ENCODE results near the gene TMEM52.

Gene TMEM52

GRCh38 chr1:1956586-1957532 is 37.8 kb upstream of the TMEM52 start:
- DNase-seq (ENCODE audit: low spot score in 2 of 2) = no peak
- Histone ChIP-seq H3K4me3 (no peak overlapping the region), H3K9me3 (no peaks in the 10 kb centered on the region), H3K4me1 (peaks cover 7% of the 10 kb centered on the region), H3K27me3 (ENCODE audit: low read depth) (no peaks in the 10 kb centered on the region), H3K36me3 (replicated peaks) (no peaks in the 10 kb centered on the region)
- in situ Hi-C loops (cut with MboI; ENCODE audit: low sequenced_read_pairs) = no loop called here

- Histone ChIP-seq H3K36me3 (replicated peaks) (no peaks in the 10 kb centered on the region), H3K27me3 (ENCODE audit: low read depth) (no peaks in the 10 kb centered on the region), H3K9me3 (no peaks in the 10 kb centered on the region), H3K4me3 (no peak overlapping the region), H3K4me1 (peaks cover 7% of the 10 kb centered on the region)
- no peak for DNase-seq (ENCODE audit: low spot score in 2 of 2)
- in situ Hi-C loops (cut with MboI; ENCODE audit: low sequenced_read_pairs) = no loop called here
Observed at GRCh38 chr1:1956101-1956500, 37.0 kb upstream of the TMEM52 start.

DNA sequence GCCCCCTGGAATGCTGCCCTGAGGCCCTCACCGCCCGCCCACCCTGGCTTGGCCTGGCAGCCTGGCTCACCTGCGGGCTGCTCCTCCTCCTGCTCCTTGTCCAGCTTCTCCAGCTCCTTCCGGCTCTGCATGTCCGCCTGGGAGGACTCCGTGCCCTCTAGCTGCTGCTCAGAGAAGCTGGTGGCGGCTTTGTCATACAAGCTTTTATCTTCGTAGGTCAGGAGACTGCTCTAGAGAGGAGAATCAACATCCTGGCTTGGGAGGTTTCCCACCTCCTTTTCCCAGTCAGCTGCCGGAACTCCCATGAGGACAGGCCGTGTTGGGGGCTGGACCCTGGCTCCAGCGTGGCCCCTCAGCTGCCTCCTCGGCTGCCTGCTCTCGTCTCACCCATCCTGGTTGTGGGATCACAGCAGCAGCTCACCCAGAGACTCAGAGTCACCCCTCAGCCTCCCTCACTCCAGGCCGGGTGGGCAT is 36.6 kb upstream of the TMEM52 start:
- no peaks in the 10 kb centered on the region for H3K9me3 ChIP-seq
- H3K4me3 ChIP-seq = no peak overlapping the region
- peaks cover 7% of the 10 kb centered on the region for H3K4me1 ChIP-seq
- no peaks in the 10 kb centered on the region for H3K27me3 ChIP-seq (ENCODE audit: low read depth)
- H3K36me3 ChIP-seq (replicated peaks) = no peaks in the 10 kb centered on the region
- no peak for DNase-seq (ENCODE audit: low spot score in 2 of 2)
- in situ Hi-C loops (cut with MboI; ENCODE audit: low sequenced_read_pairs) = no loop called here

DNA sequence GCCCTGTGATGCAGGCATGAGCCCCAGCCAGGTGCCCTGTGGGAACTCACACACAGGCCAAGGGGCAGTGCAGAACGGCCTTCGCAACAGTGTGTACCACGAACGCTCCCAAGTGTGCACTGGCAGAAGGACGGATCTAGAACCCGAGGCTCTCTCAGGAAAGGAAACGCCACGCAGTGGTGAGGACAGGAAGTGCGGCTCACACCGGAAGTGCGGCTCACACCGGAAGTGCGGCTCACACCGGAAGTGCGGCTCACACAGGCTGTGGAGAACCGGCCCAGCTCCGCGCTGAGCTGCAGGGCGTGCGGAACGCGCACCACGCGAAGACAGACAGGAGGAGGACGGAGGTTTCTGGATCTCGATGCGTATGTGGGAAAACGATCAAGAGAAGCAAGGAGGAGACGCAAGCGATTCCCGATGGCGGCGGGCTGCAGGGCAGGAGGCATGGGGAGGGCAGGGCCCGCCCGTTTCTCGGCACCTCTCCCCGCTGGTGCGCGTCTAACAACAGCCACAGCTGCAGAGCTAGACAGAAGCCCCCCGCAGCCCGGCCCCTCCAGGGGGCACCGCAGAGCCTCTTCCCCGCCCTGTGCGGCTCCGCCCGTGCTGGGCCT is 35.9 kb upstream of the TMEM52 start:
- no peaks in the 10 kb centered on the region for H3K27me3 ChIP-seq (ENCODE audit: low read depth)
- no peaks in the 10 kb centered on the region for H3K9me3 ChIP-seq
- H3K4me1 ChIP-seq = peaks cover 3% of the 10 kb centered on the region
- in situ Hi-C loops (cut with MboI; ENCODE audit: low sequenced_read_pairs) = no loop called here
- peak; percentile 10 to 76 for DNase-seq (ENCODE audit: low spot score in 2 of 2)
- no peak overlapping the region for H3K4me3 ChIP-seq
- H3K36me3 ChIP-seq (replicated peaks) = no peaks in the 10 kb centered on the region

DNA sequence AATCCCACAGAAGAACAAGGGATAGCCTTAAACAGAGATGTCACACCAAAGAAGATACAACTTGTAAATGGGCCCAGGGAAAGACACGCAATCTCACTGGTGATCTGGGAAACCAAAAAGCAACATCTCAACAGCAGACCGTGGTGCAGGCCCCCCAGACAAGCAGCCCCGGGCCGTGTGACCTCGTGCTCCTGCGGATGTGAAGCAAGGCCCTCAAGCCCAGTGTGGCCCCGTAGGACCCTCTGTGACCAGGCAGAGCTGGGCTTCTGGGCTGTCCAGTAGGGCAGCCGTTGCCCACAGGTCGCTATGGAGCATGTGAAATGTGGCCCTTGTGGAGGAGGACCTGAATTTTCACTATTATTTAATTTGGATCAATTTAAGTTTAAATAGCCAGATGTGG is 34.9 kb upstream of the TMEM52 start:
- no peaks in the 10 kb centered on the region for H3K4me1 ChIP-seq
- DNase-seq (ENCODE audit: low spot score in 2 of 2) = no peak
- H3K27me3 ChIP-seq (ENCODE audit: low read depth) = no peaks in the 10 kb centered on the region
- in situ Hi-C loops (cut with MboI; ENCODE audit: low sequenced_read_pairs) = no loop called here
- no peak overlapping the region for H3K4me3 ChIP-seq
- H3K36me3 ChIP-seq (replicated peaks) = no peaks in the 10 kb centered on the region
- H3K9me3 ChIP-seq = no peaks in the 10 kb centered on the region

DNA sequence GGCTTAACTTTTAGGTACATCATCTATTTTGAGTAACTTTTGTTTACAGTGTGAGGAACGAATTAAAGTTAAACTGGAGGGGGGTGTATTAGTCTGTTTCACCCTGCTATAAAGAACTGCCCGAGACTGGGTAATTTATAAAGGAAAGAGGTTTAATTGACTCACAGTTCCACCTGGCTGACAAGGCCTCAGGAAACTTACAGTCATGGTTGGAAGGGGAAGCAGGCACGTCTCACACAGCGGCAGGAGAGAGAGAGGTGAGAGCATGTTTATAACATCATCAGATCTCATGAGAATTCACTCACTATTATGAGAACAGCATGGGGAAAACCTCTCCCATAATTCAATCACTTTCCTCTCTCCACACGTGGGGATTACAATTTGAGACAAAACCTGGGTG is 31.9 kb upstream of the TMEM52 start:
- in situ Hi-C loops (cut with MboI; ENCODE audit: low sequenced_read_pairs) = no loop called here
- Histone ChIP-seq H3K36me3 (replicated peaks) (no peaks in the 10 kb centered on the region), H3K4me1 (no peaks in the 10 kb centered on the region), H3K9me3 (no peaks in the 10 kb centered on the region), H3K4me3 (no peak overlapping the region), H3K27me3 (ENCODE audit: low read depth) (no peaks in the 10 kb centered on the region)
- DNase-seq (ENCODE audit: low spot score in 2 of 2) = no peak

GRCh38 chr1:1948783-1949182 is 29.7 kb upstream of the TMEM52 start:
- DNase-seq (ENCODE audit: low spot score in 2 of 2) = no peak

DNA sequence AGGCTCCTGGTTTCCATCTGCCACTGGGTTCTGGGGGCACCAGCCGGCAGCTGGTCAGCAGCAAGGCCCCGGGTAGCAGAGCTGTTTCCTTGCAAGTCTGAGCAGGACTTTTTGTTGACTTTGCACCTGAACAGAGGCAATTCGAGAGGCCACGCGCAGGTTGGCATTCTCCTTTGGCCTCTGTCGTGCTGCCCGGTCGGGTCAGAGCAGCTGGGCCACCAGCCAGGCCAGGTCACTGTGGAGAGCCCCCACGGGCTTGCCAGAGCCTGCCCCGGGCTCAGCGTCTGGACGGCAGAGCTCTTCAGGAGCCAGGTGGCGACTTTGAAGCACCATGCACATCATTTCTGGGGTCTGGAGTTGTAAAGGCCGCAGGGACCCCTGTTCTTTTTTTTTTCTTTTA is 28.4 kb upstream of the TMEM52 start:
- Histone ChIP-seq H3K4me3 (no peak overlapping the region), H3K27me3 (ENCODE audit: low read depth) (no peaks in the 10 kb centered on the region), H3K4me1 (no peaks in the 10 kb centered on the region), H3K36me3 (replicated peaks) (no peaks in the 10 kb centered on the region), H3K9me3 (no peaks in the 10 kb centered on the region)
- no peak for DNase-seq (ENCODE audit: low spot score in 2 of 2)
- in situ Hi-C loops (cut with MboI; ENCODE audit: low sequenced_read_pairs) = no loop called here

More at GRCh38 chr1:1948783-1949182, 29.7 kb upstream of the TMEM52 start:
- Histone ChIP-seq H3K4me1 (no peaks in the 10 kb centered on the region), H3K27me3 (ENCODE audit: low read depth) (no peaks in the 10 kb centered on the region), H3K4me3 (no peak overlapping the region), H3K9me3 (no peaks in the 10 kb centered on the region), H3K36me3 (replicated peaks) (no peaks in the 10 kb centered on the region)
- in situ Hi-C loops (cut with MboI; ENCODE audit: low sequenced_read_pairs) = no loop called here

DNA sequence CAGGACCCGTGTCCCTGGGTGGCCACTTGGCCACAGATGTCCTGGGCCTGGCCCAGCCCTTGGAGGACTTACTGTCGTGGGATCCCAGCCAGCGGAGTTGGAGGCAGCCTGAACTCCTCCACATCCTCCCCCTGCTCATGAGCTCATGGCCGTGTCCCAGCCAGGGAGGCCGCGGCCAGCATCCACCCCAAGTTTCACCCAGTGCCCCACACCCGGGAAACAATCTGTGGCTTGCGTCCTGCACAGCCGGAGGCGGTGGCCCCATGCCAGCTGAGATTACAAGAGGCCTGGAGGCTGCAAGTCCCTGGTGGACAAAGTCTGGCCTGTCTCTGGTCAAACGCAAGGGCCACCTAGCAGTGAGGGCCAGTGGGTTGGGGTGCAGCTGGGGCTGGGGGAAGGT is 27.5 kb upstream of the TMEM52 start:
- Histone ChIP-seq H3K4me1 (no peaks in the 10 kb centered on the region), H3K9me3 (no peaks in the 10 kb centered on the region), H3K36me3 (replicated peaks) (no peaks in the 10 kb centered on the region), H3K4me3 (no peak overlapping the region), H3K27me3 (ENCODE audit: low read depth) (no peaks in the 10 kb centered on the region)
- DNase-seq (ENCODE audit: low spot score in 2 of 2) = no peak
- in situ Hi-C loops (cut with MboI; ENCODE audit: low sequenced_read_pairs) = no loop called here

GRCh38 chr1:1945782-1946393 is 26.8 kb upstream of the TMEM52 start:
- Histone ChIP-seq H3K36me3 (replicated peaks) (no peaks in the 10 kb centered on the region), H3K9me3 (no peaks in the 10 kb centered on the region), H3K4me3 (no peak overlapping the region), H3K4me1 (no peaks in the 10 kb centered on the region), H3K27me3 (ENCODE audit: low read depth) (no peaks in the 10 kb centered on the region)
- in situ Hi-C loops (cut with MboI; ENCODE audit: low sequenced_read_pairs) = no loop called here
- DNase-seq (ENCODE audit: low spot score in 2 of 2) = no peak

- H3K4me3 ChIP-seq = peak overlapping the region; percentile 20
- H3K27me3 ChIP-seq (ENCODE audit: low read depth) = no peaks in the 10 kb centered on the region
- no peaks in the 10 kb centered on the region for H3K9me3 ChIP-seq
- in situ Hi-C loops (cut with MboI; ENCODE audit: low sequenced_read_pairs) = no loop called here
- no peaks in the 10 kb centered on the region for H3K36me3 ChIP-seq (replicated peaks)
- DNase-seq (ENCODE audit: low spot score in 2 of 2) = peak; percentile 67 to 87
- no peaks in the 10 kb centered on the region for H3K4me1 ChIP-seq
Observed at GRCh38 chr1:1943834-1944570, 24.9 kb upstream of the TMEM52 start.

DNA sequence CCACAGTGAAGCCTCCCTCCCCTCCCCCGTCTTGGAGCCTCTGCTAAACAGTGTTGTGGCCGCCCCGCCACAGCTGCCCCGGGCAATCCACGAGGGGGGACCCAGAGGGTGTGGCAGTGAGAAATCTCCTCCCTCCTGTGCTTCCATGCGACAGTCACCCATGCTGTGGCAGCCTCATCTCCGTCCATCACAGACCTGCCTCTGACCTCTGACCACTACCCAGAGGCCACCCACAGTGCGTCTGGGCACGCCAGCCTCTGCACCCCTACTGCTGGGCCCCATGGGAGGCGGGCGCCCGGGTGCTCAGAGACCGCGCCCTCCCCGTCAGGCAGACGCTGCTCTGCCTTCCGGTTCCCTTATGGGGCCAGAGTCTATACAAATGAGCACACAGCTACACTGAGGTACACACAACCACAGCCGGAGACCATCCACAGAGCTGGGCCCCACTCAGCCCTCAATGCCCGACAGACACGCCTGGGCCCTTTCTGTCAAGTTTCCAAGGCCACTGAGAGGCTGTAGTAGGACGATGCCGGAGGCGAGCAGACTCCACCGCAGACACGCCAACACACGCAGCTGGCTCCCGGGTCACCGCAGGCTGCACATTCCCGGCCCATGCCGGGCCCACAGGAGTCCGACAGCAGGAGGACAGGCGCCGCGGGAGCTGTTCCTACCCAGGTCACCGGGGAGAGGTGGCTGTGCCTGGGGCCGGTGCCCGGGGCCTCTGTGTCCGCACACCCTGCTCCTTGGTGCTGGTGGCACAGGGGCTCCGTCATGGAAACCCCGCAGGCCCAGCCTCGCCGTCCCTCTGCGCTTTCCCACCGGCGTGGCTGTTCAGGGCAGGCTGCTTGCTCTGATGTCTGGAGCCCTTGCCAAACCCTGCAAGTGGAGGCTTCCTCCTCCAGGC is 23.9 kb upstream of the TMEM52 start:
- no peaks in the 10 kb centered on the region for H3K9me3 ChIP-seq
- H3K36me3 ChIP-seq (replicated peaks) = no peaks in the 10 kb centered on the region
- H3K4me3 ChIP-seq = no peak overlapping the region
- no peaks in the 10 kb centered on the region for H3K4me1 ChIP-seq
- DNase-seq (ENCODE audit: low spot score in 2 of 2) = no peak
- in situ Hi-C loops (cut with MboI; ENCODE audit: low sequenced_read_pairs) = no loop called here
- H3K27me3 ChIP-seq (ENCODE audit: low read depth) = no peaks in the 10 kb centered on the region
